H9 (cell line): ENCODE measurements around the gene USP5. TPM values are rescaled to one million over a fixed set of nuclear protein-coding genes. Genes with fewer than 3 reads are reported as not detected.

ENCODE experiments used
- DNase-seq: peaks from one replicate; pipeline ENCODE4 v3.0.0-alpha.2; 2017
- H2AFZ ChIP-seq: one replicate; pipeline ENCODE4 v1.6.1; 2013; ENCODE audit warnings: mild to moderate bottlenecking, low read length, control low read depth, moderate library complexity
- H2AK5ac ChIP-seq: 2 replicates; pipeline ENCODE4 v1.6.1; 2013; ENCODE audit warnings: low read length, control low read depth, mixed read lengths; ENCODE audit not compliant: insufficient read length
- H2BK120ac ChIP-seq: one replicate; pipeline ENCODE4 v1.6.1; 2013; ENCODE audit warnings: low read depth, mild to moderate bottlenecking, low read length, control low read depth, inconsistent platforms; ENCODE audit not compliant: poor library complexity, severe bottlenecking
- H2BK12ac ChIP-seq: 2 replicates; pipeline ENCODE4 v1.6.1; 2013; ENCODE audit warnings: low read length, control low read depth, mixed read lengths, low read depth; ENCODE audit not compliant: insufficient read length
- H2BK15ac ChIP-seq: 2 replicates; pipeline ENCODE4 v1.6.1; 2013; ENCODE audit warnings: low read depth, low read length, control low read depth
- H2BK20ac ChIP-seq: one replicate; pipeline ENCODE4 v1.6.1; 2013; ENCODE audit warnings: low read depth, mild to moderate bottlenecking, low read length, control low read depth, inconsistent platforms; ENCODE audit not compliant: poor library complexity, severe bottlenecking
- H2BK5ac ChIP-seq: 2 replicates; pipeline ENCODE4 v1.6.1; 2013; ENCODE audit warnings: low read length, control low read depth, mixed read lengths; ENCODE audit not compliant: insufficient read length
- H3K14ac ChIP-seq: 2 replicates; pipeline ENCODE4 v1.6.1; 2013; ENCODE audit warnings: low read length, control low read depth; ENCODE audit not compliant: insufficient read depth
- H3K18ac ChIP-seq: 2 replicates; pipeline ENCODE4 v1.6.1; 2013; ENCODE audit warnings: low read depth, mild to moderate bottlenecking, mixed read lengths, low read length, control low read depth; ENCODE audit not compliant: insufficient read length
- H3K23ac ChIP-seq: 2 replicates; pipeline ENCODE4 v1.6.1; 2013; ENCODE audit warnings: low read length, control low read depth, mixed read lengths, low read depth; ENCODE audit not compliant: insufficient read length
- H3K23me2 ChIP-seq: 2 replicates; pipeline ENCODE4 v1.6.1; 2013; ENCODE audit warnings: low read depth, mild to moderate bottlenecking, mixed read lengths, low read length, control low read depth; ENCODE audit not compliant: insufficient read length, poor library complexity, severe bottlenecking
- H3K27ac ChIP-seq: 2 replicates; pipeline ENCODE4 v1.5.1; 2013; ENCODE audit warnings: low read length, control low read depth, mixed read lengths, low read depth; ENCODE audit not compliant: insufficient read length
- H3K27me3 ChIP-seq: 2 replicates; pipeline ENCODE4 v1.6.1; 2013; ENCODE audit warnings: low read length, control low read depth, inconsistent platforms; ENCODE audit not compliant: insufficient read depth
- H3K4ac ChIP-seq: 2 replicates; pipeline ENCODE4 v1.6.1; 2013; ENCODE audit warnings: low read depth, mild to moderate bottlenecking, control low read depth, inconsistent platforms, low read length, moderate library complexity
- H3K4me1 ChIP-seq: 2 replicates; pipeline ENCODE4 v1.6.1; 2013; ENCODE audit warnings: low read length, control low read depth, inconsistent platforms; ENCODE audit not compliant: insufficient read depth
- H3K4me2 ChIP-seq: 2 replicates; pipeline ENCODE4 v1.6.1; 2013; ENCODE audit warnings: low read length, control low read depth, mixed read lengths; ENCODE audit not compliant: insufficient read length, insufficient read depth
- H3K56ac ChIP-seq: 2 replicates; pipeline ENCODE4 v1.6.1; 2013; ENCODE audit warnings: low read depth, mild to moderate bottlenecking, mixed read lengths, low read length, control low read depth; ENCODE audit not compliant: insufficient read length
- H3K79me1 ChIP-seq: 2 replicates; pipeline ENCODE4 v1.6.1; 2013; ENCODE audit warnings: low read depth, mild to moderate bottlenecking, moderate library complexity, low read length, control low read depth, inconsistent platforms; ENCODE audit not compliant: insufficient read depth, poor library complexity, severe bottlenecking
- H3K79me2 ChIP-seq: 2 replicates; pipeline ENCODE4 v1.6.1; 2013; ENCODE audit warnings: low read length, control low read depth, inconsistent platforms; ENCODE audit not compliant: insufficient read depth
- H3K9ac ChIP-seq: 2 replicates; pipeline ENCODE4 v1.6.1; 2013; ENCODE audit warnings: low read length, control low read depth, mixed read lengths; ENCODE audit not compliant: insufficient read length; ENCODE audit errors: extremely low read depth
- H3K9me3 ChIP-seq: one replicate; pipeline ENCODE4 v1.6.1; 2013; ENCODE audit warnings: low read depth, low read length, inconsistent platforms; ENCODE audit not compliant: control insufficient read depth
- H3T11ph ChIP-seq: one replicate; pipeline ENCODE4 v1.6.1; 2013; ENCODE audit warnings: mild to moderate bottlenecking, low read length, control low read depth, inconsistent platforms
- H4K20me1 ChIP-seq: one replicate; pipeline ENCODE4 v1.6.1; 2013; ENCODE audit not compliant: control insufficient read depth, insufficient read length, insufficient read depth
- H4K5ac ChIP-seq: 2 replicates; pipeline ENCODE4 v1.6.1; 2013; ENCODE audit warnings: low read depth, mild to moderate bottlenecking, mixed read lengths, low read length, control low read depth; ENCODE audit not compliant: insufficient read length
- H4K8ac ChIP-seq: replicated peaks from 2 replicates; pipeline ENCODE4 v1.6.1; 2013; ENCODE audit warnings: low read length, control low read depth, mixed read lengths, low read depth; ENCODE audit not compliant: insufficient read length
- H4K91ac ChIP-seq: 2 replicates; pipeline ENCODE4 v1.6.1; 2013; ENCODE audit warnings: low read depth, mild to moderate bottlenecking, moderate library complexity, mixed read lengths, low read length, control low read depth; ENCODE audit not compliant: insufficient read length
- H3K27ac Mint-ChIP-seq, 3 experiments: 2 replicates in 2 of 3; 3 replicates in 1 of 3; pipeline ENCODE4 v1.8.0; 2020 to 2021; ENCODE audit warnings: mixed read lengths in 3 of 3, mild to moderate bottlenecking in 1 of 3, moderate library complexity in 1 of 3
- H3K27me3 Mint-ChIP-seq: 2 replicates; pipeline ENCODE4 v1.8.0; 2021; ENCODE audit warnings: low read depth, mild to moderate bottlenecking, moderate library complexity, mixed read lengths
- H3K36me3 Mint-ChIP-seq, 3 experiments: 2 replicates in 2 of 3; 3 replicates in 1 of 3; pipeline ENCODE4 v1.8.0; 2020 to 2021; ENCODE audit warnings: low read depth in 3 of 3, mixed read lengths in 3 of 3; ENCODE audit not compliant: insufficient read depth in 1 of 3
- H3K4me1 Mint-ChIP-seq, 2 experiments: 2 replicates each; pipeline ENCODE4 v1.8.0; 2020; ENCODE audit warnings: mixed read lengths in 2 of 2
- H3K4me3 Mint-ChIP-seq, 2 experiments: 2 replicates in 1 of 2; 3 replicates in 1 of 2; pipeline ENCODE4 v1.8.0; 2020 to 2021; ENCODE audit warnings: mild to moderate bottlenecking in 2 of 2, mixed read lengths in 2 of 2, moderate library complexity in 1 of 2
- H3K9me3 Mint-ChIP-seq, 2 experiments: 2 replicates in 1 of 2; 3 replicates in 1 of 2; pipeline ENCODE4 v1.8.0; 2020; ENCODE audit warnings: mild to moderate bottlenecking in 2 of 2, mixed read lengths in 2 of 2, moderate library complexity in 1 of 2
- WGBS: extraction: QIAGEN DNeasy Blood & Tissue Kit; methylation state at CpG from one replicate; pipeline ENCODE4 v1.1.7; 2013; ENCODE audit warnings: missing lambda C conversion rate, low lambda C conversion rate, mixed read lengths; ENCODE audit not compliant: insufficient read length; ENCODE audit errors: extremely low coverage; 5-methylcytosine and 5-hydroxymethylcytosine counted together
- total RNA-seq: library from RNA; stranded (reverse); gene quantifications from 2 replicates; pipeline ENCODE4 v1.2.1, GENCODE V29; 2021
- TF ChIP-seq, protein P1 (sequence below): fragments of 200-600 bp; sonication (generic); conservative IDR thresholded peaks from 3 replicates; pipeline ENCODE4 v1.8.0; 2021; ENCODE audit warnings: antibody characterized with exemption, mild to moderate bottlenecking

Gene USP5
- total RNA-seq, 1 experiment from 2014 or later = 143 TPM

DNA sequence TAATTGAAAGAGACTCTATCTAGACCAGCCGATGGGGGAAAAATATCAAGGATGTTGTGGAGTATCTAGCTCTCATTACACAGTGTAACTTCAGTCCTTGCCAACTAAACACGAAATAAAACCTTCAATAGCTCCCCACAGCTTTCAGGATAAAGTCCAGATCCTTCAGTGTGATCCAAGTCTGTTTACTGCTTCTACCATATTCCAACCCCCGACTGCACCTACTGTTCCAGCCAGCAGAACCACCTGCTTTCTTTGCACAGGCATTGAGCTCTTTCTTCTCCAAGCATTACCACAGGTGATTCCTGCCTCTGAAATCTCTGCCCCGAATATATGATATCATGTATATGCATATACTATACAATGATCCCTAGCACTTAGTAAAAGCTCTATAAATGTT, 50.5 kb downstream of the USP5 start:
- TF ChIP-seq, protein P1, sequence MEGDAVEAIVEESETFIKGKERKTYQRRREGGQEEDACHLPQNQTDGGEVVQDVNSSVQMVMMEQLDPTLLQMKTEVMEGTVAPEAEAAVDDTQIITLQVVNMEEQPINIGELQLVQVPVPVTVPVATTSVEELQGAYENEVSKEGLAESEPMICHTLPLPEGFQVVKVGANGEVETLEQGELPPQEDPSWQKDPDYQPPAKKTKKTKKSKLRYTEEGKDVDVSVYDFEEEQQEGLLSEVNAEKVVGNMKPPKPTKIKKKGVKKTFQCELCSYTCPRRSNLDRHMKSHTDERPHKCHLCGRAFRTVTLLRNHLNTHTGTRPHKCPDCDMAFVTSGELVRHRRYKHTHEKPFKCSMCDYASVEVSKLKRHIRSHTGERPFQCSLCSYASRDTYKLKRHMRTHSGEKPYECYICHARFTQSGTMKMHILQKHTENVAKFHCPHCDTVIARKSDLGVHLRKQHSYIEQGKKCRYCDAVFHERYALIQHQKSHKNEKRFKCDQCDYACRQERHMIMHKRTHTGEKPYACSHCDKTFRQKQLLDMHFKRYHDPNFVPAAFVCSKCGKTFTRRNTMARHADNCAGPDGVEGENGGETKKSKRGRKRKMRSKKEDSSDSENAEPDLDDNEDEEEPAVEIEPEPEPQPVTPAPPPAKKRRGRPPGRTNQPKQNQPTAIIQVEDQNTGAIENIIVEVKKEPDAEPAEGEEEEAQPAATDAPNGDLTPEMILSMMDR = no peak
- Mint-ChIP-seq H3K4me3 (no peak overlapping the region), H3K4me1 (peaks cover 4 to 14% of the 10 kb centered on the region in 2 experiments), H3K36me3 (no peaks in the 10 kb centered on the region), H3K27me3 (peaks cover 2% of the 10 kb centered on the region; the same call in 1 of the 2 replicates), H3K9me3 (no peaks in the 10 kb centered on the region), H3K27ac (no peak overlapping the region)
- Histone ChIP-seq H3K56ac (no peak overlapping the region), H3K23me2 (peaks cover 3% of the 10 kb centered on the region), H2AK5ac (no peak overlapping the region), H3K79me2 (no peaks in the 10 kb centered on the region), H2BK15ac (no peak overlapping the region), H2AFZ (no peak overlapping the region), H4K8ac (no peak overlapping the region), H2BK5ac (no peak overlapping the region), H2BK20ac (no peak overlapping the region), H4K5ac (no peak overlapping the region), H3K79me1 (no peaks in the 10 kb centered on the region), H3T11ph (no peak overlapping the region), H2BK120ac (no peak overlapping the region), H3K27me3 (no peaks in the 10 kb centered on the region), H3K4me1 (peaks cover 2% of the 10 kb centered on the region; the same call in 1 of the 2 replicates), H3K4ac (no peak overlapping the region), H3K18ac (no peak overlapping the region), H3K14ac (no peak overlapping the region), H2BK12ac (no peak overlapping the region), H4K91ac (no peak overlapping the region), H4K20me1 (peaks cover 2% of the 10 kb centered on the region), H3K4me2 (no peak overlapping the region), H3K23ac (no peak overlapping the region), H3K9me3 (no peaks in the 10 kb centered on the region), H3K27ac (no peak overlapping the region), H3K9ac (no peak overlapping the region)
- DNase-seq = no peak
- no CpG with 5 or more reads among the region's 4 CpGs for WGBS
